ENCODE results near the gene GRID1.

- TF ChIP-seq, protein P1, sequence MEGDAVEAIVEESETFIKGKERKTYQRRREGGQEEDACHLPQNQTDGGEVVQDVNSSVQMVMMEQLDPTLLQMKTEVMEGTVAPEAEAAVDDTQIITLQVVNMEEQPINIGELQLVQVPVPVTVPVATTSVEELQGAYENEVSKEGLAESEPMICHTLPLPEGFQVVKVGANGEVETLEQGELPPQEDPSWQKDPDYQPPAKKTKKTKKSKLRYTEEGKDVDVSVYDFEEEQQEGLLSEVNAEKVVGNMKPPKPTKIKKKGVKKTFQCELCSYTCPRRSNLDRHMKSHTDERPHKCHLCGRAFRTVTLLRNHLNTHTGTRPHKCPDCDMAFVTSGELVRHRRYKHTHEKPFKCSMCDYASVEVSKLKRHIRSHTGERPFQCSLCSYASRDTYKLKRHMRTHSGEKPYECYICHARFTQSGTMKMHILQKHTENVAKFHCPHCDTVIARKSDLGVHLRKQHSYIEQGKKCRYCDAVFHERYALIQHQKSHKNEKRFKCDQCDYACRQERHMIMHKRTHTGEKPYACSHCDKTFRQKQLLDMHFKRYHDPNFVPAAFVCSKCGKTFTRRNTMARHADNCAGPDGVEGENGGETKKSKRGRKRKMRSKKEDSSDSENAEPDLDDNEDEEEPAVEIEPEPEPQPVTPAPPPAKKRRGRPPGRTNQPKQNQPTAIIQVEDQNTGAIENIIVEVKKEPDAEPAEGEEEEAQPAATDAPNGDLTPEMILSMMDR (IDR thresholded peaks at IDR 0.05) = no peak
- no peak for TF ChIP-seq POLR2A (IDR thresholded peaks at IDR 0.05)
Measured at GRCh38 chr10:85978566-85979358, 387.8 kb downstream of the GRID1 start.
